DMS 273 treated with DMSO at 0.1 percent for 48 hours (cell line): Measurements from ENCODE around the gene TNFRSF9.

Source experiments
- DNase-seq: peaks from one replicate; lab custom pipeline; 2025; lab: John Stamatoyannopoulos, UW

Gene TNFRSF9

GRCh38 chr1:7869136-7869920 lies 71.3 kb downstream of the TNFRSF9 start:
- no peak for DNase-seq

DNA sequence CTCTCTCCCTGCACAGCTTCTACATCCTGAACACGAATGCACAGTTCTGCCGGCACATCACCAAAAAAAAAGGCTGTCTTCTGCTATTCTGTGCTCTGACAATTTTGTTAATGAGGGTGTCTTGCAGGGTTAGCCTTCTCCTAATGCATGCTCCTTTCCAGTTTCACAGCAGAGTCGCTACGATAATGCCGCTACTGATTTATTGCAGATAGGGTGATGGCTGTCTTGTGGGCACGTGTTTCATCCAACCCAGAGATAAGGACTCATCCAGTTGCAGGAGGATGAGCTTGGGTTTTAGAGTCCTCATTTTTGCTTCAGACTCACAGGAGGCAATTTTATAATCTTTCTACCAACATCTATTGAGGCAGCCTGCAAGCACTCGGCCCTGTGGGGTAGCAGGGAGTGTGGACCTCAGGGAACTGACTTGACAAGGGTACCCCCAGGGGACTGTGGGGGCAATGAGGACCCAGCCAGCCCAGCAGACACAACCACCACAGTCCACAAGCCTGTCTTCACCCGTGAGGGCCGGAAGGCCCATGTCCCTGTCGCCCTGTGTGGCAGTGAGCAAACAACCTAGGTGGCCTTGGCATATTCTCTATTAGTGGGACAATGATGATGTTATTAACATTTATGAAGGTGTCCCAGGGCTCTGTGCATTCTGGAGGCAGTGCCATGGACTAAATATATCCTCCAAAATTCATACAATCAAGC lies 72.4 kb downstream of the TNFRSF9 start:
- no peak for DNase-seq

- DNase-seq, result no peak
Measured at GRCh38 chr1:7865978-7866377, 74.7 kb downstream of the TNFRSF9 start.
